GM23338 (cell line): Measurements from ENCODE around the gene CYBA.

ENCODE experiments used
- CREB1 ChIP-seq: fragments of 250-450 bp; sonication (Bioruptor Pico); IDR thresholded peaks from 2 replicates; pipeline ENCODE4 v1.5.0; 2020; ENCODE audit warnings: low read depth, mild to moderate bottlenecking, moderate library complexity
- CTCF ChIP-seq, 2 experiments: fragments of 200-600 bp in 1 of 2; sonication (generic) in 1 of 2; conservative IDR thresholded peaks; 2 replicates each; pipeline versions ENCODE4 v1.5.1 to v1.6.1; 2016 to 2017; ENCODE audit warnings: antibody characterized with exemption in 2 of 2, low read depth in 2 of 2, mild to moderate bottlenecking in 2 of 2, moderate library complexity in 1 of 2
- EZH2 ChIP-seq: fragments of 200-600 bp; sonication (generic); IDR thresholded peaks from one replicate; pipeline ENCODE4 v1.8.0; 2017; ENCODE audit warnings: antibody characterized with exemption, mild to moderate bottlenecking, low read depth; ENCODE audit not compliant: unreplicated experiment
- EZH2phosphoT487 ChIP-seq: fragments of 200-600 bp; sonication (generic); IDR thresholded peaks from one replicate; pipeline ENCODE4 v1.8.1; 2018; ENCODE audit warnings: antibody characterized with exemption; ENCODE audit not compliant: unreplicated experiment
- NANOG ChIP-seq: IDR thresholded peaks from 2 replicates; pipeline ENCODE4 v1.6.1; 2016; ENCODE audit warnings: antibody characterized with exemption, borderline replicate concordance
- POLR2AphosphoS5 ChIP-seq: IDR thresholded peaks from 2 replicates; pipeline ENCODE4 v1.6.1; 2016; ENCODE audit warnings: antibody characterized with exemption, low read depth
- REST ChIP-seq: IDR thresholded peaks from one replicate; pipeline ENCODE4 v1.6.1; 2018; ENCODE audit warnings: antibody characterized with exemption; ENCODE audit not compliant: unreplicated experiment
- ZNF331 ChIP-seq: fragments of 250-450 bp; sonication (Bioruptor Pico); IDR thresholded peaks from 2 replicates; pipeline ENCODE4 v1.5.0; 2020; ENCODE audit warnings: low read depth, mild to moderate bottlenecking, moderate library complexity

- TF ChIP-seq CTCF (conservative IDR thresholded peaks at IDR 0.05; ENCODE audit: low read depth in 2 of 2) (no peak), EZH2 (no peak), CREB1 (no peak), REST (no peak), ZNF331 (no peak), POLR2AphosphoS5 (no peak), EZH2phosphoT487 (no peak), NANOG (no peak)
Measured at GRCh38 chr16:88691129-88691813, 40.4 kb upstream of the CYBA start.
